Measurements from ENCODE around the gene ATP9A. TPM values are rescaled to one million over a fixed set of nuclear protein-coding genes. Genes with fewer than 3 reads are reported as not detected.
A peak's percentile ranks its signal among the peaks of the same experiment; 100 is the strongest.

The ATP9A gene
- total RNA-seq, 1 experiment from 2014 or later: 7.3 TPM

- intact Hi-C loops (cut with micrococcal nuclease): loop anchor here (10.0 kb wide), 2 partner anchors 131 to 839 kb away; partner anchors contain the start of genes ATP9A and BCAS4
- no peaks in the 10 kb centered on the region for H3K9me3 Mint-ChIP-seq (ENCODE audit: unreplicated experiment)
- TF ChIP-seq CTCF (IDR thresholded peaks at IDR 0.05; ENCODE audit: unreplicated experiment): no peak
- H3K4me1 Mint-ChIP-seq (ENCODE audit: insufficient read depth, unreplicated experiment): peaks cover 21% of the 10 kb centered on the region
- ChIA-PET CTCF (interaction anchor here (0.6 to 2.3 kb wide), 4 partner anchors 11 to 262 kb away, joined by 3 to 9 read pairs (median 3); no protein-coding TSS in a partner anchor), POLR2A (no interaction called here)
- no peak overlapping the region for H3K4me3 Mint-ChIP-seq (ENCODE audit: unreplicated experiment)
- H3K36me3 Mint-ChIP-seq (ENCODE audit: insufficient read depth, unreplicated experiment): no peaks in the 10 kb centered on the region
- no peak overlapping the region for H3K27ac Mint-ChIP-seq (ENCODE audit: low read depth, unreplicated experiment)
- DNase-seq (ENCODE audit: unreplicated experiment): no peak
- no peaks in the 10 kb centered on the region for H3K27me3 Mint-ChIP-seq (ENCODE audit: insufficient read depth, unreplicated experiment)
- BruUV-seq (replicated peaks): no TSS peak
These were observed 133.9 kb downstream of the ATP9A start for GRCh38 chr20:51634257-51634656.

GRCh38 chr20:51633430-51633829, 134.8 kb downstream of the ATP9A start:
- no peak overlapping the region for H3K27ac Mint-ChIP-seq (ENCODE audit: low read depth, unreplicated experiment)
- H3K36me3 Mint-ChIP-seq (ENCODE audit: insufficient read depth, unreplicated experiment): no peaks in the 10 kb centered on the region
- no peak overlapping the region for H3K4me3 Mint-ChIP-seq (ENCODE audit: unreplicated experiment)
- H3K9me3 Mint-ChIP-seq (ENCODE audit: unreplicated experiment): no peaks in the 10 kb centered on the region
- H3K27me3 Mint-ChIP-seq (ENCODE audit: insufficient read depth, unreplicated experiment): no peaks in the 10 kb centered on the region
- ChIA-PET POLR2A (interaction anchor here (0.6 to 0.9 kb wide), 2 partner anchors 112 to 119 kb away, joined by 3 to 6 read pairs; no protein-coding TSS in a partner anchor), CTCF (interaction anchor here (0.6 to 2.3 kb wide), 4 partner anchors 12 to 271 kb away, joined by 3 to 9 read pairs (median 3); no protein-coding TSS in a partner anchor)
- peaks cover 21% of the 10 kb centered on the region for H3K4me1 Mint-ChIP-seq (ENCODE audit: insufficient read depth, unreplicated experiment)
- no TSS peak for BruUV-seq (replicated peaks)
- intact Hi-C loops (cut with micrococcal nuclease): loop anchor here (10.0 kb wide), 2 partner anchors 131 to 839 kb away; partner anchors contain the start of genes ATP9A and BCAS4
- no peak for DNase-seq (ENCODE audit: unreplicated experiment)
- TF ChIP-seq CTCF (IDR thresholded peaks at IDR 0.05; ENCODE audit: unreplicated experiment): no peak

- ChIA-PET CTCF (interaction anchor here (0.5 to 0.7 kb wide), 2 partner anchors 420 to 1326 kb away, joined by 3 read pairs; no protein-coding TSS in a partner anchor), POLR2A (interaction anchor here (1.5 kb wide), 1 partner anchor 121 kb away, joined by 4 read pairs; no protein-coding TSS in a partner anchor)
- TF ChIP-seq CTCF (IDR thresholded peaks at IDR 0.05; ENCODE audit: unreplicated experiment): no peak
- intact Hi-C loops (cut with micrococcal nuclease): loop anchor here (10.0 kb wide), 2 partner anchors 133 to 837 kb away; partner anchors contain the start of genes ATP9A and BCAS4
- Mint-ChIP-seq H3K36me3 (ENCODE audit: insufficient read depth, unreplicated experiment) (no peaks in the 10 kb centered on the region), H3K4me1 (ENCODE audit: insufficient read depth, unreplicated experiment) (peaks cover 21% of the 10 kb centered on the region), H3K9me3 (ENCODE audit: unreplicated experiment) (no peaks in the 10 kb centered on the region), H3K4me3 (ENCODE audit: unreplicated experiment) (peak overlapping the region; percentile 59), H3K27me3 (ENCODE audit: insufficient read depth, unreplicated experiment) (no peaks in the 10 kb centered on the region), H3K27ac (ENCODE audit: low read depth, unreplicated experiment) (peak overlapping the region; percentile 81)
- TSS peak; percentile 52 for BruUV-seq (replicated peaks)
- DNase-seq (ENCODE audit: unreplicated experiment): no peak
These were observed 136.2 kb downstream of the ATP9A start for GRCh38 chr20:51631953-51632352.

DNA sequence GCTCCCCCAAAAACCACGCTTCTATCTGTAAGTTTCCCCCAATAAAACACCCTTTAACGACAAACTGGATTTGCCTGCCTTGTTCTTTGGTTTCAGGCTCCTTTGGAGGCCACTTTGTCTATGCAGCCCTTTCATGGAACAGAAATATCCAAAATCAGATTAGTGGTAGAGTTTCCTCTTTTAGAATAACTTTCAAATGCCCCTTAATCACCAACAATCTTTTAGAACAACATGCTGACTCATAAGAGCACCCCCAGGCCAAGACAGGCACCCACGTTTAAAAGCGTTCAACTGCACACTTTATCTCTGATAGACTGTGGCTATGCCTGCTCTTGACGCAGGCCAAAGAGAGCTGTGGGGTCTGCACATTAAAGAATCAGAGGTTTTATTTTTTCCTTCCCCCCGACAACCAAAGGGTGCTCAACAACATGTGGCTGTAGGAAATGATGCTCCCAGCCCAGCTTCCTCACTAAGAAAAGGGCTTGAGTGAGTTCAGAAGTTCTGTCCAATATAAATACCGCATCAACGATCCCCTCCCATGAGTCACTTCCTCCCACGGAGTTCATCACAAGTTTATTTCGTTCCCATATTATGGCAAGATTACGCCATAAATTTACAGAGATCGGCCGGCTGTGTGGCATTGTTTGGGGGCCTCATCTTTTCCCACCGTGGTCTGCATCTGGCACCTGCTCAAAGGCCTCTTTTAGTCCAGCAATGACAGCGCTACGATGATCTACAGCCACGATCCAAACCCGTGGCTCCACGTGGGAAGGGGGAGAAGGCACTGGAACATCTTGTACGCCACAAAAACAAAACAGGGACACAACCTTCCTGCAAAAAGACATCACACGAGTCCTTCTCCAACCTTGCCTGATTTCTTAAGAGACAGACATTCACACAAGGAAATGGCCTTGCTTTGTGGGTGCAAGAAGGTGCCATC, 136.9 kb downstream of the ATP9A start:
- peak; percentile 97 for DNase-seq (ENCODE audit: unreplicated experiment)
- no peak for TF ChIP-seq CTCF (IDR thresholded peaks at IDR 0.05; ENCODE audit: unreplicated experiment)
- H3K9me3 Mint-ChIP-seq (ENCODE audit: unreplicated experiment): no peaks in the 10 kb centered on the region
- intact Hi-C loops (cut with micrococcal nuclease): loop anchor here (10.0 kb wide), 2 partner anchors 134 to 836 kb away; partner anchors contain the start of genes ATP9A and BCAS4
- peaks cover 21% of the 10 kb centered on the region for H3K4me1 Mint-ChIP-seq (ENCODE audit: insufficient read depth, unreplicated experiment)
- CTCF ChIA-PET: interaction anchor here (0.5 to 0.6 kb wide), 2 partner anchors 8 to 453 kb away, joined by 3 read pairs; no protein-coding TSS in a partner anchor
- BruUV-seq (replicated peaks): TSS peak; percentile 89
- H3K36me3 Mint-ChIP-seq (ENCODE audit: insufficient read depth, unreplicated experiment): no peaks in the 10 kb centered on the region
- peak overlapping the region; percentile 59 for H3K4me3 Mint-ChIP-seq (ENCODE audit: unreplicated experiment)
- H3K27me3 Mint-ChIP-seq (ENCODE audit: insufficient read depth, unreplicated experiment): no peaks in the 10 kb centered on the region
- POLR2A ChIA-PET: interaction anchor here (0.6 to 1.5 kb wide), 2 partner anchors 95 to 122 kb away, joined by 3 to 4 read pairs; no protein-coding TSS in a partner anchor
- H3K27ac Mint-ChIP-seq (ENCODE audit: low read depth, unreplicated experiment): peak overlapping the region; percentile 81

Measured in MCF 10A (cell line).